Stimulated activated CD4-positive, alpha-beta T cell treated with anti-CD3 and anti-CD28 coated beads, Interleukin-15, amount 100 ng/mL, for 24 hours (primary cell): ENCODE data around the gene BAMBI.
"Not testable (repeated sequence)": the region's sequence is repeated elsewhere in the genome, so short reads cannot be mapped to it uniquely, and the experiment has no call there.

Experiments
- DNase-seq: peaks from one replicate; pipeline ENCODE4 v3.0.0-alpha.2; 2020

BAMBI gene

DNA sequence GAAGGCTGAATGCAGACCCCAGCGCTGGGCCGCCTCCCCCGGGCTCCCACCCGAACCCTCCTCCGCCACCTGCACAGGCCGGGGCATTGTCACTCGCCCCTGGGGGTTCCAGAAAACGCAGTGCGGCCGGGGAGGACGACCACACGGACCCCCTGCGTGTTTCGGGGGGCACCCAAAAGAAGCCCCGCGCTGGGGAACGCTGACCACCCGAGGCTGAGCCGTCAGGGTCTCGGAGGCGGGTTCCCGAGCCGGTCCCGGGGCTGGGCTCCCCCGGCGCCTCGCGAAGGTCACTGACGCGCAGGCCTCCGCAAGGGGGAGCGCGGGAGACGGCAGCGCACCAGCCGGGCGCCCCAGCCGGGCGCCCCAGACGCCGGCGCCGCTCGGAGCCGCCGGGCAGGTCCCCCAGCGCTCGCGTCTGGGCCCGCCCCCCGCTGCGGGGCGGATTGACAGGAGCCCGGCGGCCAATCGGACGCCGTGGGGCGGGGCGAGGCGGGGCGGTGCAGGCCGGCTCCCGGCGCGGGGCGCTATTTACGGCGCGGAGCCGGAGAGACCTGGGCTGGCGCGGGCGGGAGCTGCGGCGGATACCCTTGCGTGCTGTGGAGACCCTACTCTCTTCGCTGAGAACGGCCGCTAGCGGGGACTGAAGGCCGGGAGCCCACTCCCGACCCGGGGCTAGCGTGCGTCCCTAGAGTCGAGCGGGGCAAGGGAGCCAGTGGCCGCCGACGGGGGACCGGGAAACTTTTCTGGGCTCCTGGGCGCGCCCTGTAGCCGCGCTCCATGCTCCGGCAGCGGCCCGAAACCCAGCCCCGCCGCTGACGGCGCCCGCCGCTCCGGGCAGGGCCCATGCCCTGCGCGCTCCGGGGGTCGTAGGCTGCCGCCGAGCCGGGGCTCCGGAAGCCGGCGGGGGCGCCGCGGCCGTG, at the start of gene BAMBI:
TSS of gene BAMBI (plus strand) at position 554 of the 920 bp plus-strand sequence. CDS start 377 bp downstream, outside the sequence.
- DNase-seq = peak; percentile 94

- DNase-seq = peak; percentile 82
Observed at GRCh38 chr10:28628184-28628893, 49.0 kb upstream of the BAMBI start.

- no peak for DNase-seq
Observed at GRCh38 chr10:28631896-28632583, 45.3 kb upstream of the BAMBI start.

- DNase-seq = no peak
Observed at GRCh38 chr10:28632584-28632945, 44.8 kb upstream of the BAMBI start.

- DNase-seq = no peak
Observed at GRCh38 chr10:28633750-28634149, 43.6 kb upstream of the BAMBI start.

- DNase-seq = no peak
Observed at GRCh38 chr10:28637346-28637745, 40.0 kb upstream of the BAMBI start.

- DNase-seq = no peak
Observed at GRCh38 chr10:28638392-28638791, 38.9 kb upstream of the BAMBI start.

- no peak for DNase-seq
Observed at GRCh38 chr10:28640551-28640950, 36.8 kb upstream of the BAMBI start.

DNA sequence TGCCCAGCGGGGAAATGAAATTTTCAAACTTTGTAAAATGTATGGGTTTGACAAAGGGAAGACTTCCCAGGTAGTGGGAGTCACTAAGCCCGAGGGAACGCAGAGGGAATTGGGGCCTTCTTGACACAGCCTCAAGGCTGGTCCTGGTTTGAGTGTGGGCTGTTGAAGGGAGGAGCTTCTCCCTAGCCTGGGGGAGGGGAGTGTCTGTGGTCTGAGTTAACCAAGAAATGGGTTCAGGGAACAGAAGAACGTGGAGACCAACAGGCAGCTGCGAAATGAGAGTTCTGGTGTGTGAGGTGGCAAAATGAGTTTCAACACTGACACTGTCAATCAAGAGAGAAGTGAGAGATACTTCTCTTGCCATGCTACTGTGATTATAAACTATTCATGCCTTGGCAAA, 32.7 kb upstream of the BAMBI start:
- no peak for DNase-seq

DNA sequence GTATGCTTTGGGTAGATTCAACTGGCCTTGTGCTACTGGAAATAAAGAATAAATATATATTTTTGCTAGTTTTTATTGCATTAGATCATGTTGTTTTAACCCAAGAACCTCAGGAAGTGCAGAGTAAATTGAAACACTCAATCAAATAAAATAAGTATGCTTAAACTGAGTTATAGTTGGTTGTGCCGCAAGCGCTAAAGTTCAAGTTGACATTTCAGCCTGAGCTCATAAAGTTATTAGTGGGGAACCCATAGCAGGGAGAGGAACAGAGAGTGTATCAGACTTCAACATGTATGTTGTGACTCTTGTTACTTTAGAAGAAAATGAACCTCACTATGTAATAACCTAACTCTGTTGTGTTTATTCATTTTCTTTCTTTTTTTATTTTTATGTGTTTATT, 25.2 kb upstream of the BAMBI start:
- DNase-seq = no peak

- DNase-seq = no peak
Observed at GRCh38 chr10:28652703-28653102, 24.6 kb upstream of the BAMBI start.

DNA sequence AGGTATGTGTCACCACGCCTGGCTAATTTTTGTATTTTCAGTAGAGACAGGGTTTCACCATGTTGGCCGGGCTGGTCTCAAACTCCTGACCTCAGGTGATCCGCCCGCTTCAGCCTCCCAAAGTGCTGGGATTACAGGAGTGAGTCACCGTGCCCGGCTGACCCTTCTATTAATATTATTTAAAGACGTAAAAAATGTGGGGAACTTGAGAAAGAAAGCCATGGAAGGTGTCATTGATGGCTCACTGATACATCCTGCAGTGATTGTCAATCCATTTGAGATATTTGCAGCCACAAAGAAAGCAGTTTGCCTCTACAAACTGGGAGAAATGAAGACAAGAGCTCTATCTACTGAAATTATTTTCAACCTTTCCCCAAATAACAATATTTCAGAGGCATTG, 18.5 kb upstream of the BAMBI start:
- DNase-seq = not testable (repeated sequence)

DNA sequence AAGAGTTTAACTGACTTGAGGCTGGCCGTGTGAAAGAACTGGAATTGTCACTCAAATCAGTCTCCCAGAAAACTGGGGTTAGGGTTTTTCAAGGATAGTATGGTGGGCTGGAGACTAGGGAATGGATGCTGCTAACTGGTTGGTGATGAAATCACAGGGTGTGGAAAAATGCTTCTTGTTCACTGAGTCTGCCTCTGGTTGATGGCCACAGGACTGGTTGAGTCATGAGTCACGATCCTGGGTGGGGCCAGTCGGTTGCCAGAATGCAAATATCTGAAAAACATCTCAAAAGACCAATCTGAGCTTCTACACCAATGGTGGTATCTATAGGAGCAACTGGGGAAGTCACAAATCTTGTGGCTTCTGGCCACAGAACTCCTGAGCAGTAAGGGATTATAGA, 16.3 kb upstream of the BAMBI start:
- DNase-seq = no peak

DNA sequence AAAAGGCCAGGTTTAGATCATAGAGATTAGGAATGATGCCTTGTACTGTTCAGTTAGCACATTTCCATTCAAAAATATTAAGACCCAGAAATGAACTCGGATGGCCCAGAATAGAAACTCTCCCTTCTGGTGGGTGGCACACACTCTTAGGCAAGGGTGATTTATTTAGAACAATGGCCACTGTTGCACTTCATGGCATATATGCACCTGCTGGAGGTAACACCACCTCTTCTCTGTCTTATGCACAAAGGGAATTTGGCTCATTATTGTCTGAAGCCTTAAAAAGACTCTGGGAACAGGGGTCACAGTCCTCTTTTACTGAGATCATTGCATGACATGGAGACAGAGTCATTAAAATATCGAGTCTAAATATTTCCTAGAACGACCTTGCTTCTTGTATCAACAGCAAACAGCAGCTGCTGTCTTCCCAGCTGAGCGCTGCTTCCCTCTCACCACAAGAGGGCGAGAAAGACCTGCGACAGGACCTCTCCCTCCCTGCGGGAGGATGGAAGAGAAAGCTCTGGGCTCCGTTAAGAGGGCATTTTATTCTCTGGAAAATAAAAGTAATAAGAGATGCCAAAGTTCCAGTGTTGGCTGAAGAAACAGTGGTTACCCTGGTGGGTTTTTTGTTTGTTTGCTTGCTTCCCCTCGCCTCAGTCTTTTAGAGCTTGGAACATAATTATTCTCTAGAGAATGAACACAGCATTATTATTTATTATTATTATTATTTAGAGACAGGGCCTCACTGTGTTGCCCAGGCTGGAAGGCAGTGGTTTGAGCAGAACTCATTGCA, 13.5 kb upstream of the BAMBI start:
- DNase-seq = peak; percentile 77

- no peak for DNase-seq
Observed at GRCh38 chr10:28664369-28664740, 13.0 kb upstream of the BAMBI start.

GRCh38 chr10:28666751-28667467, 10.4 kb upstream of the BAMBI start:
- no peak for DNase-seq

GRCh38 chr10:28668363-28669226, 8.7 kb upstream of the BAMBI start:
- DNase-seq = peak; percentile 74

- no peak for DNase-seq
Observed at GRCh38 chr10:28669227-28670173, 7.8 kb upstream of the BAMBI start.

- DNase-seq = no peak
Observed at GRCh38 chr10:28674782-28675181, 2.5 kb upstream of the BAMBI start.
